Forelimb muscle (tissue), 1 donor: Measurements from ENCODE around the gene C5AR1. TPM values are rescaled to one million over a fixed set of nuclear protein-coding genes. Genes with fewer than 3 reads are reported as not detected.
A peak's percentile ranks its signal among the peaks of the same experiment; 100 is the strongest.
"Not testable (repeated sequence)": the region's sequence is repeated elsewhere in the genome, so short reads cannot be mapped to it uniquely, and the experiment has no call there.

Experiments
- DNase-seq: peaks from one replicate; pipeline ENCODE4 v3.0.0-alpha.2; 2013; ENCODE audit warnings: low read depth
- polyA plus RNA-seq: library from polyadenylated mRNA; unstranded; fragments of 120-200 nt; gene quantifications from one replicate; pipeline ENCODE4 v1.2.1, GENCODE V29; 2013; ENCODE audit not compliant: insufficient read length

C5AR1 gene
- polyA plus RNA-seq, 1 donor = 1.6 TPM

- no peak for DNase-seq
These were observed 22.4 kb downstream of the C5AR1 start, which contains the start of gene C5AR2 for GRCh38 chr19:47331931-47332547. Gene C5AR2, plus strand, starts transcription at chr19:47332175. Its CDS starts 8,625 bp downstream, at chr19:47340800.

- not testable (repeated sequence) for DNase-seq
These were observed 27.4 kb downstream of the C5AR1 start for GRCh38 chr19:47336765-47337718.

- no peak for DNase-seq
These were observed 29.7 kb downstream of the C5AR1 start for GRCh38 chr19:47339196-47339880.

GRCh38 chr19:47340477-47341208 is 31.0 kb downstream of the C5AR1 start:
- no peak for DNase-seq

- no peak for DNase-seq
These were observed 32.1 kb downstream of the C5AR1 start for GRCh38 chr19:47341734-47342133.

- no peak for DNase-seq
These were observed 33.6 kb downstream of the C5AR1 start for GRCh38 chr19:47343194-47343802.

- no peak for DNase-seq
These were observed 34.8 kb downstream of the C5AR1 start for GRCh38 chr19:47344425-47344824.

GRCh38 chr19:47346024-47346423 is 36.4 kb downstream of the C5AR1 start:
- not testable (repeated sequence) for DNase-seq

- DNase-seq = peak; percentile 94
These were observed 39.4 kb downstream of the C5AR1 start, which contains the start of gene DHX34 for GRCh38 chr19:47348819-47349795. Gene DHX34, plus strand, starts transcription at chr19:47349315. Its CDS starts 3,716 bp downstream, at chr19:47353031.

- no peak for DNase-seq
These were observed 41.0 kb downstream of the C5AR1 start for GRCh38 chr19:47350630-47351029.

- DNase-seq = no peak
These were observed 41.9 kb downstream of the C5AR1 start for GRCh38 chr19:47351548-47351947.

- DNase-seq = no peak
These were observed 42.4 kb downstream of the C5AR1 start for GRCh38 chr19:47352095-47352494.

GRCh38 chr19:47353307-47353712 is 43.6 kb downstream of the C5AR1 start:
- DNase-seq = no peak

GRCh38 chr19:47356900-47357299 is 47.2 kb downstream of the C5AR1 start:
- no peak for DNase-seq

- no peak for DNase-seq
These were observed 48.4 kb downstream of the C5AR1 start for GRCh38 chr19:47357788-47358680.

- no peak for DNase-seq
These were observed 49.3 kb downstream of the C5AR1 start for GRCh38 chr19:47358936-47359335.

GRCh38 chr19:47362321-47362720 is 52.7 kb downstream of the C5AR1 start:
- no peak for DNase-seq

GRCh38 chr19:47363758-47364531 is 54.3 kb downstream of the C5AR1 start:
- DNase-seq = no peak
